Heart left ventricle (tissue), 13 donors: ENCODE results near the gene SLCO3A1.

Experiments
- POLR2A ChIP-seq, 2 donors: fragments of 450-650 bp; IDR thresholded peaks; one replicate each; pipeline ENCODE4 v1.6.1; 2017; ENCODE audit warnings: antibody characterized with exemption in 2 of 2, mild to moderate bottlenecking in 2 of 2, moderate library complexity in 2 of 2
- TF ChIP-seq, protein P1 (sequence below), 12 donors: fragments of 200-600 bp; sonication (generic) in 4 of 12; IDR thresholded peaks; one replicate each; pipeline versions ENCODE4 v1.5.0 to v1.8.0; 2018 to 2022; ENCODE audit warnings: antibody characterized with exemption in 12 of 12, mild to moderate bottlenecking in 5 of 12
- donor health status: ischemic (EF 13 %, LVEDD 7.1; RV severe dilation, severe dysfunction).
- donor health status: DM: no; HTN: yes; CAD: no.
- donor health status: DM: no; HTN: no; CAD: no.
- donor health status: ischemic (EF 25% LVEDD 6.9; RV normal size, moderate dysfunction).
- donor health status: ischemic (EF 25% LVEDD 5.7; RV mildly dilated, moderate dysfunction).
- donor health status: ischemic (EF 35%, LVEDD 5.7; RV mildly dilated, moderate dysfunction).
- donor health status: nonischemic (EF 11% LVEDD 7.7; RV severe dilation, severe dysfunction).
- donor health status: DM: yes; HTN: yes; CAD: no.
- donor health status: PGD.
- donor health status: ischemic (EF 29% LVEDD 5.4; RV normal size, mild dysfunction).
- donor health status: nonischemic (EF 23%, LVEDD 6.1; RV moderate dilation, normal function).

DNA sequence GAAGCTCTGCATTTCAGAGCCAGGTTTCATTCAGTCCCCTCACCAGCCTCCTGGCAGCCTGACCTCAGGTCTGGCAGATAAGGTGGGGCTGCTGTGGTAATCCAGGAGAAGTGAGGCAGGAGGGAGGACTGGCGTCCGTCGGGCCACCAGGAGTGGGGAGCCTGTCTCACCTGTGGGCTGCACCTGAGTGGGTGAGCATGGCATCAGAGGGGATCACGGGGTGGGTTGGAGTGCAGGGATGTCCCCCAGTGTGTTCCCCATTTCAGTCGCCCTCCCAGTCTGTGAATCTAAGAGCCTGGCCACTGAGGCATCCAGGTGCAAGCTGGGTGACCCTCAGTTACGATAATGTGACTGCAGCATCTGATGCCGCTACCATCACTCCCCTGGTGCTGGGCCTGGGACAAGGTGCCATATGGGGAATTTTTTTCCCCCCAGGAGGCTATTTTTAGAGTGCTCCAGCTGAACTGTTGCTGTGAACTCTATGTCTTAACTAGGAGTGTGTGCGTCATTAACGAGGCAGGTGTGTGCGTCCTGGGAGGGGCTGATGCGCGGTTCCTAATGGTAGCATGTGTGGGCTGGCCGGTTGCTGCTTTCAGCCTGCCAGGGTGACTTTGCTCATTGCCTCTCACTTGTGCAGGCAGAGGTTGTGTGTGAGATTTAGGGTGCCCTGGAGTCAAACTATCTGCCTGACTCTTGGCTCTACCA is 165.2 kb downstream of the SLCO3A1 start:
- no peak for TF ChIP-seq POLR2A (IDR thresholded peaks at IDR 0.05)
- TF ChIP-seq, protein P1, sequence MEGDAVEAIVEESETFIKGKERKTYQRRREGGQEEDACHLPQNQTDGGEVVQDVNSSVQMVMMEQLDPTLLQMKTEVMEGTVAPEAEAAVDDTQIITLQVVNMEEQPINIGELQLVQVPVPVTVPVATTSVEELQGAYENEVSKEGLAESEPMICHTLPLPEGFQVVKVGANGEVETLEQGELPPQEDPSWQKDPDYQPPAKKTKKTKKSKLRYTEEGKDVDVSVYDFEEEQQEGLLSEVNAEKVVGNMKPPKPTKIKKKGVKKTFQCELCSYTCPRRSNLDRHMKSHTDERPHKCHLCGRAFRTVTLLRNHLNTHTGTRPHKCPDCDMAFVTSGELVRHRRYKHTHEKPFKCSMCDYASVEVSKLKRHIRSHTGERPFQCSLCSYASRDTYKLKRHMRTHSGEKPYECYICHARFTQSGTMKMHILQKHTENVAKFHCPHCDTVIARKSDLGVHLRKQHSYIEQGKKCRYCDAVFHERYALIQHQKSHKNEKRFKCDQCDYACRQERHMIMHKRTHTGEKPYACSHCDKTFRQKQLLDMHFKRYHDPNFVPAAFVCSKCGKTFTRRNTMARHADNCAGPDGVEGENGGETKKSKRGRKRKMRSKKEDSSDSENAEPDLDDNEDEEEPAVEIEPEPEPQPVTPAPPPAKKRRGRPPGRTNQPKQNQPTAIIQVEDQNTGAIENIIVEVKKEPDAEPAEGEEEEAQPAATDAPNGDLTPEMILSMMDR (IDR thresholded peaks at IDR 0.05) = no peak
